ENCODE measurements around the gene HGF. TPM values are rescaled to one million over a fixed set of nuclear protein-coding genes. Genes with fewer than 3 reads are reported as not detected.

HGF gene
- total and polyA plus RNA-seq, 2 of the 8 experiments (the other 6 are each of a cell fraction or from before 2014, with no cell fraction given): 0.05 to 0.60 TPM

- no peak for TF ChIP-seq RAD21 (IDR thresholded peaks at IDR 0.05 in 1 of 2, conservative IDR thresholded peaks at IDR 0.05 in 1 of 2; ENCODE audit: low read depth in 2 of 2, low read length in 2 of 2)
- no peak for TF ChIP-seq POU5F1 (IDR thresholded peaks at IDR 0.05; ENCODE audit: low read depth, low read length)
- TF ChIP-seq PHF8 (conservative IDR thresholded peaks at IDR 0.05; ENCODE audit: low read depth, low read length): no peak
- TF ChIP-seq ASH2L (IDR thresholded peaks at IDR 0.05; ENCODE audit: low read length): no peak
- no peak for TF ChIP-seq TCF12 (IDR thresholded peaks at IDR 0.05; ENCODE audit: low read depth, low read length)
Measured at GRCh38 chr7:81705206-81705605, 64.6 kb downstream of the HGF start (continued).
